ENCODE measurements around the gene ZBTB38.

ZBTB38 gene

DNA sequence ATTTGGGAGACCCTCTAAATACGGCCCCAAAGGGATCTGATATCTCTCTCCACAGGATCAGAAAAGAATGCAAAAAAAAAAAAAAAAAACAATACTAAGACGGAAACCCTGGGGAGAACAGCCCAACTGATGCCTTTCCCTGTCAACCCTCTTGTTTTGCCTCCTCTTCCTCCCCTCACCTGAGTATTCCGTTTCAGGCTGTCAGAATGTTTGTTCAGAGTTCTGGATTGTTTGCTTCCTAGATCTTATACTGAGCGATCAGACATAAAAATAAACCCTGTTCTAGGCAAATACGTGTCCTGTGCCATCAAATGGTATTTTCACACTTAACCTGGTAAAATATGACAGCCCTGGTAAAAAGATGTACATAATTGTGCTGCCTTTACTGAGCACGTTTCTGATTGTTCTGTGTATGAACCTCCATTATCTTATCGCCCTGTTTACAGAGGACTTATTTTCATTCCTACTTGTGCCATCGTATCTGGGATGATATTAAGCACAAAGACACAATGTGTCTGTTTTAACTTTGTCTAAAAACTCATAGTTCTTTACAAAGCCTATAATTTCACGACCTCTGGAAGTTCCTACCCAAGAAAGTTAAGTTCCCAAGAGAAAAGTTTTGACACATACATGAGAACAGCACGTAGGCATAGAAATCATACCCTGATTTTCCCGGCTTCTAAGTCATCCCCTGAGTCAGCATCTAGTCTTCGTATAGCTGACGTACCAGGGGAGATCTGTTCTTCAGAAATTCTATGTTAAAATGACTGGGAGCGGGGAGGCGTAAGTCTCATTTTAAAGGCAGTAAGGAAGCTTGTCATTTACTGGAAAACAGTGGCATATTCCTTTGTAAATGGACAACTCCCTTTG lies 856 bp downstream of the ZBTB38 start:
- DNase-seq: no peak

DNA sequence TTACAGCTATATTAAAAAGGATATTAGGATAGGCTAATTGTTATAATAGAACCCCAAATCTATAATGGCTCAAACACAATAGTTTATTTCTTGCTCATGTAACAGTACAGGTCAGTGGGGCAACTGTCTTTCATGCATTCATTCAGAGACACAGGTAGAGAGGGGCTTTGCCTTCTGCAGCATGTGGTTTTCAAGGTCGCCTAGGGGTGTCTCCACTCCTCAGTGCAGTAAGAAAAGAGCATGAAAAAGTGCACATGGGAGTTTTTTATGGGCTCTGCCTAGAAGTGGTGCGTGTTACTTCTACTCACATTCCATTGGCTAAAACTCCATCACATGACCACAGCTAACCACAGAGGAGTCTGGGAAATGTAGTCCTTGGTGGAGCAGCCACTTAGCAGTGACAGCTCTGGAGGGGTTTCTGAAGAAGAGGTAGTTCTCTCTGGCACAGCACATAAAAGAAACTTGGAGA lies 1.8 kb downstream of the ZBTB38 start:
- DNase-seq: peak; percentile 7

- DNase-seq: no peak
Measured at GRCh38 chr3:141371882-141372281, 3.6 kb downstream of the ZBTB38 start.

DNA sequence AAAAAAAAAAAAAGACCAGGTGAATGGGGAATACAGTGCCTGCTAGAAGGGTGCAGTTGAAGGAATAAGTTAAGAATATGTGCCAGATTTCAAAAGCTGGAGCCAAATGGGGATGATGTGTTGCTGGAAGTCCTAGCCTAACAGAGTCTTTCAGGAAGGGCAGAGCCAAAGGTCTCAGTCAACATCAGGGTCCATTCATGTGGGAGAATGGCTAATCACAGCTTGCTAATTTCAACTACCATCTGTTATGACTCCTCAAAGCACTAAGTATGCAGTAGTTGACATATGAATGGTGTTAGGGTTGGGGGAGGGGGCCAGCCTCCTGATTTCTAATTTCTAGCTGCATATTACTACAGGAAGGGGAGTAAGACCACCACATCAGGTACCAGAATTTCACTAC lies 4.4 kb downstream of the ZBTB38 start:
- no peak for DNase-seq

DNA sequence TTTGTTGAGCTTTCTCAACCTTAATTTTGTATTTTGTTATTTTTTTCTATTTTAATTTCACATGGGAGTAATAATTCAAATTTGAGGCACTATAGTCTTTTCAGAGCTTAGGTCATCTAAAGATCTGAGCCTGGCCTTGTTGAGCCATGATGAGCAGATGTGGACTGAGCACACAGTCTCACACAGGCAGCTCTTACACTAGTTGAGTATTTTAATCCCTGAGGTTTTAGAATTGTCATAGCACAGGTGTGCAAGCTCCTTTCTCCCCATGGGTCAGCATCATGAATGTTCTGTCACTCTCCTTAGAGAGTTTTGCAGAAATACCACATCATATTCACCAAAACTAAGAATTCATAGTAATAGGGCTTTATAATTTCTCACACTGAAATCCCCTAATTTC lies 4.9 kb downstream of the ZBTB38 start:
- DNase-seq: no peak

DNA sequence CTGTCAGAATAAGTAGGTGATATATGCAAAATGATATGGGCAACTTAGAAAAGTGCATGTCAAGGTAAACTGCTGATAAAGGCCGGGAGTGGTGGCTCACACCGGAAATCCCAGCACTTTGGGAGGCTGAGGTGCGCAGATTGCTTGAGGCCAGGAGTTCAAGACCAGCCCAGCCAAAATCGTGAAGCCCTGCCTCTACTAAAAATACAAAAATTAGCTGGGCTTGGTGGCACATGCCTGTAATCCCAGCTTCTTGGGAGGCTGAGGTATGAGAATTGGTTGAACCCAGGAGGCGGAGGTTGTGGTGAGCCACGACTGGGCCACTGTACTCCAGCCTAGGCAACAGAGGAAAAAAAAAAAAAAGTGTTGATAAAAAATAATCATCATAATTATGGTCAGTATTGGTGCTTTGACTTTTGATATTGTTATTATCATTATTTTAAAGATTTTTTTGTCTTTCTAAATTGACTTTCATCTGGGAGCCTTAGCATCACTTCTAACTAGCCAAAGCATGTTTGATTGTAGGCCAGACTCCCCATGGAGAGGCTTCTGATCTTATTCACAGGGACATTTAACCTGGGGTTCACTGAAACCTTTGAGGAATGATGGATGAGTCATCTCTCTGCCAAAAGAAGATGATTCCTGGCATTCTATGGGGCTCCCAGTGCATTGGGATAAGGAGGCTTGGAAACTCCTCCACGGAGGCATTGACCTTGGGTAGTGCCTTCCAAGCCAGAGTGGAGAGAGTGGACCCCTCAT lies 5.6 kb downstream of the ZBTB38 start:
- no peak for DNase-seq

GRCh38 chr3:141375381-141376301 lies 7.3 kb downstream of the ZBTB38 start:
- DNase-seq: no peak

DNA sequence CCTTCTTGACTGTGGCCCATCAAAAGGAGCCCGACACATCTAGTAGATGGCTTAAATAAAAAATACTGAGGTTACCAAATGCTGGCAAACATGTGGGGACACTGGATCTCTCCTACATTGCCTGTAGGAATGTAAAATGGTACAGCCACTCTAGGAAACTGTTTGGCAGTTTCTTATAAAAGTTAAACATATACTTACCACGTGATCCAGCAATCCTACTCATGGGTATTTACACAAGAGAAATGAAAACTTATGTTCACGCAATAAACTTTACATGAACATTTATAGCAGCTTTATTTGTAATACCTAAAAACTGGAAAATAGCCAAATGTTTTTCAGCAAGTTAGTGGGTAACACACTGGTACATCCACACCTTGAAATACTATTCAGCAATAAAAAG lies 9.1 kb downstream of the ZBTB38 start:
- no peak for DNase-seq

DNA sequence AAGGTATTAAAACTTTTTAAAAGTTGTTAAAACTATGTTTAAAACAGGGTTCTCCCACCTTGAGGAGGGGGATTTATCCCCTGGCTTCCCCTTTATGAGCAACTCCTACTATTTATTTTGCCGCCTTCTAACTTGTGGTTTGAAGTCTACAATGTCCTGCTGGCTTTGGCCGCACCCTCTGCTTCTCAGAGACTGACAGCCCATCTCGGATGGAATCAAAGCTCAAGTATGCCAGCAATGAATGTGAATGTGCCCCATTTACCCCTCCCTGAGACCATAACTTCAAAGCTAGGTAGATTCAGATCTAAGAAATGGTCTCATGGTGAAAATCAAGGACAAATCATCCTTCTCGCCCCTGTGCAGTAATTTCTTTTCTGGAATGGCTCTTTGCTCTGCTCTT lies 10.3 kb downstream of the ZBTB38 start:
- DNase-seq: no peak

DNA sequence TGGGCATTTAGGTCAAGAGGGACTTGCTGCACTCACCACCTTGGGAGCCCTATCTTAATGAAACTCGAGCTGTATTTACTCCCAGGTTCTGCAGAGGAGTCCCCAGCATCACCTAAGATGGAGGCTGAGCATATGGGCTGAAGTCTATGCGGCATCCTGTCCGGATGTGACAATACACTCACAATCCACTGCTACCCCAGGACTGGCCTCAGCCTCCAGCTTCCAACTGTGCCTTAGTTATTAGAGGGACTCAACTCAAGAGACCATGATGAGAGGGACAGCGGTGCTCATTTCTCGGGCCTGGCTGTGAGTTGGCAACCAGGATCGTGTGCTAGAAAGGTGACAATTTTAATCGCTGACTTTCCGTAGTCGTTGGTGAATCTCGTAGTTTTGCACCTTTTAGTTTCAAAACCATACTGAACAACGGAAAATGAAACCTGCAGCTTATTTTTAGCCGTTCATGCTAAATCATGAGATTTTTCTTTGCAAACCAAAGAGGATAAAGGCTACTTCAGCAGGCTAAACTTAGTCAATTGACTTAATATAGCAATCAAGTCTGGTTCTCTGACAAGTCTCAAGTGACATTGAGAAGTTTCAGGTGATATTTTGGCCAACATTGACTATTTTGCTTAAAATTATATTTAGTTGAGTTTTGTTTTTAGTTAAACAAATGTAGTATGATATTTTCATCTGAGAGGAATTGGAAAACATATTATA lies 11.1 kb downstream of the ZBTB38 start:
- no peak for DNase-seq

DNA sequence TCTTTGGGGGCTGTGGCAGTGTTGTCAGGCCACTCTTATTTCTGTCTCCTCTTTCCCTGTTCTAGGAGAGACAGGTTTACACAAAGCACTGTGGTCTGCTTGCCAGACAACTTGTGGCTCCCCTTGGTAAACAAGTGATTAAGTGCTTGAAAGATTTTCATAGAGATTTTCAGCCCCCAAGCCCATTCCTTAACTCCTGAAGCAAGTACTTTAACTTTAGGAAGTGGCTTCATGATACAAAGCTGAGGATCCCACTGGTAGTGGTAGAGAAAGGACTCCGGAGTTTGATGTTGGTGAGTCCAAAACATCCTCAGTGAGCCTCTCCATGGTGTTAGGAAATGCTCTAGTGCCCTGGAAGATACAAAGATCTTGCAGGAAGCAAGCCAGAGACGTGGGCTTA lies 12.0 kb downstream of the ZBTB38 start:
- DNase-seq: no peak

- no peak for DNase-seq
Measured at GRCh38 chr3:141380987-141381386, 12.7 kb downstream of the ZBTB38 start.

GRCh38 chr3:141382571-141382970 lies 14.3 kb downstream of the ZBTB38 start:
- no peak for DNase-seq

DNA sequence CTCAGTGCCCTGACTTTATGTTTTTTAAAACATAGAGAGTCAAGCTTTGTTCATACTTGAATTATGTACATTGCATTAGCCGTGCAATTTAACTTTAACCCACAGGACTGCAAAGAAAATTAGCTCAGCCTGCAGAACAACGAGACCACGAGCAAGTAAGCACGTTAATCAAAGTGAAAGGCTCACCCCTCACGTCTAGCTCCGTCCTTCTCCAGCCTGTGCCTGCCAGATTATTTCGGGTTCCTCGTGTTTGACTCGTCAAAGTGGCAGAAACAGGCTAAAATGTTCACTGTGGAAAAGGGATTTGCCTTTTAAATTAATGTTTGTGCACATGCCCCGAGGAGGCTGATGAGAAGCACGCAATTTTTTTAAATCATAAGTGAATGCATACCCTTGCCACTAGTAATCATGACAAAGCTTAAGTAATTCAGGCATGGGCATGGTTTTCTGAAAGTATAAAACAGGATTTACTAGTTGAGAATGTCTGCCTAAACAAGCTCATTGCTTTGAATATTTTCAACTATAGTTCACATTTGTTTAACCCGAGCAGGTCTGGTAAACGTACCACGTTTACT lies 15.3 kb downstream of the ZBTB38 start:
- DNase-seq: no peak

GRCh38 chr3:141384157-141384556 lies 15.9 kb downstream of the ZBTB38 start:
- no peak for DNase-seq

- no peak for DNase-seq
Measured at GRCh38 chr3:141384575-141384974, 16.3 kb downstream of the ZBTB38 start.

DNA sequence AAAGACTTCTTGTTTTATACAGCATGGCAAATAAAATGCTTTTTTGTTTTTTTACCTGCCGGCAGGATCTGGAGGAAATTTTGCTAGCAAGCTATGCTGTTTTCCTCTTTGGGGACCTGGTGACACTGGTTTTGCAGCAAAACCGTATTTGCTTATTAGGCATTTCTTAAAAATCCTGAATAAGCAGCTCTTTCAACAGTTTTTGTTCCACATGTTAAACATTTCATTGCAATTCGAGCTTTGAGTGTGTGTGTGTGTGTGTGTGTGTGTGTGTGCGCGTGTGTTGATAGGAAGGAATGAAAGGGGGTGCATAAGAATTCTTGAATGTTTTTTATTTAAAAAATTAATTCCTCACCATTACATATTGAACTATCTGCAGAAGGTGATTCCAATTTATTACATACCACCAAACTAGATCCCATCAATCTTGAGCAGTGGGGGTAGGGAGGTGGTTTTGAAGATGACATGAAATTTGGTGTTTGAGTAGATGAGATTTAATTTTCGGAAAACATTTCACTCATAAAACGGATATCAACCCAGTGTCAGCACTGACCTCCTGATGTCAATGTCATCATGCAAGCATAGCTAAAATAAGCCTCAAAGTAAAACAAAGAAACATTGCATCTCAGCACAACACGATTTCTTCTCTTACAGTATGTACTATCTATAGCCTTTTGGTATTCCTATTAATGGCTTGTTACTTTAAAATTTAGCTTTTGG lies 17.3 kb downstream of the ZBTB38 start:
- no peak for DNase-seq

DNA sequence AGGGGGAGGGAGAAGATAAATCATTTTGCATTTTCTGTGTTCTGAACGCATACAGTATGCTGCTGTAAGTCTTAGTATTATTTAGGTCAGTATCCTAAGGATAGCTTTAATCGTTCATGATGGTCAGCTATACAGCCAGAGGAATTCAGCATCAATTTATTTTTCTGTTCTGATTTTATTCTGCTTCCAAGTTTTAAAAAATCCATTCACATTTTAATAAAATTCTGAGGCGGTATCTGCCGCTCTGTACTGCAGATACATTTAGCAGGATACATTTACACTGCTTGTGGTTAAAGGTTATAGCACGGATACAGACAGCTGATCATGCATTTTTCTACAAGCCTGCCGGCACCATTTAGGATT lies 17.8 kb downstream of the ZBTB38 start:
- DNase-seq: no peak

DNA sequence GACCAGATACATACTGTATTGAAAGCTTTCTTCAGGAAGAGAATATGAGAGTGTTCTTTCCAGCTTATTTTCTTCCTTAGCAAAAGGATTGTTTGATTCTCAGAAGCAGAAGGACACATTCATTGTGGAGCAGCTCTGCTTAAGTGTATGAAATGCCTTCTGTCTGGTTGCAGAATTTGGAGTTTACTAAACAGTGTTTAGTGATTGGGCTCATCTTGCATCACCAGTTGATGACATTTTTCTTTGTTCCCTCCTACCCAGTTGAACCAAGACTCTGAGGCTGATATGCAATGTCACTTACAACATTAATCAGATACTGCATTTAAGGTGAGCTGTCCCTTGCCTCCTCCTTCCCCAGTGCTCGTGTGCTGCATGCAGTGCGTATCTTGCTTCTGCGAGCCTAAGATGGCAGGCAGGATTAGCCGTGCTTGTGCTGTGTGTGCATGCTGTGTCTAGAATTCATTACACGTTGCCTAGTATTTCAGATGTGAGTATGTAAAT lies 18.4 kb downstream of the ZBTB38 start:
- no peak for DNase-seq

DNA sequence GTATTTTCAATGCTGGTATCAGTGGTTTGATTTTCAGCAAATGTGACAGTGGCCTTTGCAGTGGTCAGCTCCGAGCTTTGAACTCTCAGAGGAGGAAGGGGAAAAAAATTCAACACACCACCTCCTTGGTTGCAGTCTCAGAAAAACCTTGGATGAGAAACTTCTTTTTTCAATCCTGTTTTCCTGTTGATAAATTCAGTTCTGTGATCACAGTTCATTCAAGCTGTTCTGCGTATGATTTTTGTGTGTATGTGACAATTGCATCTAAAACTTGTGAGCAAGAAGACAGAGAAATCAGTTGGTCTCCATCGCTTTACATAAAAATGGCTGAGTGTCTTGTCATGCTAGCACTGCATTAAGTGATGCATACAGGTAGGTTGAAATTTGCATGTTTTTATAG lies 19.2 kb downstream of the ZBTB38 start:
- DNase-seq: no peak

DNA sequence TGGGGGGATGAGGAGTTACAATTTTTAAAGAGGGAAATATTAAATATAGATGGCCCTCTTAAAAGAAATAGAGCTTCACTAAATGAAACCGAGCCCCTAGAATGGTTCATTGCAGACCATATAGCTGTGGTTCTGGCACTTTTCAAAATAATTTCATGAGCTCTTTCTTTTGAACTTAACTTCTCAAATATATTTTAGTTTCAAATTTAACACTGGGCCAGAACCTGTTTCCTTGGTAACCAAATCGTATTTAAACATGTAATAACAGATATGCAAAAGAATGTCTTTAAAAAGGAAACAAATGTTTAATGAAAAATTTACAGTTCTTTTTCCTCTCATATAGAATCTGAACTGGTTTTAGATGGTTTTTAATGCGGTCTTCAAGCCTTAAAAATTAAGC lies 20.1 kb downstream of the ZBTB38 start:
- DNase-seq: no peak

Data from T1000 (cell line).